GM21515 (cell line): ENCODE results near the gene ZCWPW2.
A peak's percentile ranks its signal among the peaks of the same experiment; 100 is the strongest.

ENCODE experiments used
- ATAC-seq: cut with Tn5 transposase; IDR thresholded peaks from one replicate; pipeline ENCODE4 v1.9.1; 2021; ENCODE audit not compliant: unreplicated experiment

ZCWPW2 gene

DNA sequence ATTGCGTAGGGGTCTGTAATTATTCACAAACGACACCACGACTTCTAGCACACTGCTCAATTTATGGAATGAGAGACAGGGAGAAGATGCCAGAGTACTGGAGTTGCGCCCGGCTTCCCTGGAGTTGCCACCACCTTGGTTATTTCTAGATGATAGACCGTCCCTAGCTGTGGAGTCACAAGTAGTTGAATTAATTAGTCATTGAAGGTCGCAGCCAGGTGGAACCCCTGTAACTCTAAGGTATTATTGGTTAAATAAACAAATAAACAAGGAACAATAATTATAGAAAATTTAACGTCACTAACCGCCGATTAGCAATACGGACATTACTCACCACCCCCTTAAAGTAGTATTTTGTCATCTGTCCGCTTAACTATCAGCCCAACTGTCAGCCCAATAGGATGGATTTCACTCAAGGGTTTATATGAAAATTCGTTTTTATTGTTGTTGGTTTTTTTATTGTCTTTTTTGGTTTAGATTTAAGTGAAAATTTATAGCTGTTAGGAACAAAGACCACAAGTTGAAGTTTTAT lies 1.0 kb downstream of the ZCWPW2 start:
- ATAC-seq: no peak

DNA sequence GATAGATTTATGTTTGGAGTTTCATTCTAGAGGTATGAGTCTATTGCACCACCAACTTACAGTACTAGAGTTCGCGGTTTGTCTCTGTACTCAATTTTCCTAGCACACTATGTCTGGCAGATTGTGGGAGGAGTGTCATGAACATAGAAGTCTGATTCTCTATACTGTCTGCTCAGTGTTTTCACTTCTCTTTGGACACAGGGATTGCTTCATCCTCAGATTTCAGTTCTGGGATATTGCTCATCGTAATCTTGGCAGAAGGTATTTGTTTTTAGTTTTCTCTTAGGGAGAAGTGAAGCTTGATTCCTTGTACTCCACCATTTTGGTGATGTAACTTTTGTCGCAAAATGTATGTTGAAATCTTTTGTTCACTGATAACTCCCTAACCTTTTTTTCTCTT lies 27.9 kb downstream of the ZCWPW2 start:
- ATAC-seq: no peak

DNA sequence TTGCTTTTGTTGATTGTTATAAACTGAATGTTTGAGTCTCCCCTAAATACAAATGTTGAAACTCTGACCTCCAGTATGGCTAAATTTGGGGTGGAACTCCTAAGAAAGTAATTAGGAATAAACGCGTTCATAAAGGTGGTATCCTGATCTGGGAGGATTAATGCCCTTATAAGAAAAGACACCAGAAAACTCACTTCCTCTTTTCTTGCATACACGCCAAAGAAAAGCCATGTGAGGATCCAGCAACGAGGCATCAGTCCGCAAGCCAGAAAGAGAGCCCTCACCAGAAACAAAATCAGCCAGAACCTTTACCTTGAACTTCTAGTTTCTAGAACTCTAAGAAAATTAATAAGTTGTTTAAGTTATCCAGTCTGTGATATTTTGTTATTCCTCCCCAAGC lies 37.5 kb downstream of the ZCWPW2 start:
- no peak for ATAC-seq

DNA sequence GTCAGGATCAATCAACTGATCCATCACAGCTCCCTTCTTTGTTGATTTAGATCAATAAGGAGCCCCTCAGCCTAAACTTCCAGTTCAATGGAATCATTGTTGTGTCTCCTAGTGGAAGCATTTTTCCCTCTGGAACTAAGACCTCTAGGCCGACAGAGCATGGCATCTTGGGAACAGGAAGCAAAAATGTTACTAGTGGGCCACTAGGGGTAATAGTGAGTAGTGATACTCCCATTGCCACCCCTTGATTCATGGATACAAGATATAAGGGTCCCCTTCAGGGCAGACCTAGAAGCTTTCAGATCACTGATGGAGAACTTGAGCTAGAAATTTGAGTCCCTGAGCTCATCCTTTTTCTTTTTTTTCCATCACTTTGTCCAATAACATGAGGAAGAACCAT lies 40.5 kb downstream of the ZCWPW2 start:
- no peak for ATAC-seq

DNA sequence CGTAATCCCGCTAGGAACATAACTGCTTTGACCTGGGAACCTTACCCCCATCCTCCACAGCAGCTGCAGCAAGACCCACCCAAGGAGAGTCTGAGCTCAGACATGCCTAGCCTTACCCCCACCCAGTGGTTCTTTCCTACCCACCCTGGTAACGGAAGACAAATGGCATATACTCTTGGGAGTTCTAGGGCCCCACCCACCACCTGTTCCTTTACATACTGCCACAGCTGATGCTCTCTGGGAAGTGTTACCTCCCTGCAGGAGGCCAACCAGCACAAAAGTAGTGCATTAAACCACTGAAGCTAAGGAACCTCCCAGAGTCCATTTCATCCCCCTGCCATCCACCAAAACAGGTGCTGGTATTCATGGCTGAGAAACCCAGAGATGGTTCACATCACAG lies 50.7 kb downstream of the ZCWPW2 start:
- ATAC-seq: no peak

DNA sequence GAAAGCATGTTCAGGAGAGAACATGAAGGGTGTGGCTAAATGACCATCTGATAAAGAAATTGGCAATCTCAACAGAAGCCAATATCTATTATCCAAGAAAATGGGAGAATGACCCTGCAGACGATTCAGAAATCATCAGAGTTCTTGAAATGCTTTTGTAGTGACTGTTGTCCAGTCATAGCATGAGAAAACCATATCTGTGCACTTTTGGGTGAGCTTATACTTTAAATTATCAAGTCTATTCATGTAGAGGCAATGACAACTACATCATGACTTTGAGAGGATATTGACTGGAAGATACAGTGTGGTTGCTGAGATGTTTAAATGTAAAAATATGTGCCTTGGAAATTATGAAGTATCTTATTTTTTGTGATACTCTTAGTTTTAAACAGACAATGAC lies 57.7 kb downstream of the ZCWPW2 start:
- no peak for ATAC-seq

DNA sequence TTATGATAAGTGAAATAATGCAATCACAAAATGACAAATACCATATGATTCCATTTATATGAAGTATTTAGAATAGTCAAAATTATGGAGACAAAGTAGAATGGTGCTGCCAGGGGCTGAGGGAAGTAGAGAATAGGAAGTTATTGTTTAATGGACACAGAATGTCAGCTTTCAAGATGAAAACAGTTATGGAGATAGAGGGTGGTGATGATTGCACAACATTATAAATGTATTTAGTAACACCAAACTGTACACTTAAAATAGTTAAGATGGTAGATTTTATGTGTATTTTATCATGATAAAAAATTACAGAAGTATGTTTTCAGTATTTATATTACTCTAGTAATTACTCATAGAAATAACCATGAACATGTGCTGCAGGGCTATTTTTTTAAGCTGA lies 100.9 kb downstream of the ZCWPW2 start:
- ATAC-seq: no peak

DNA sequence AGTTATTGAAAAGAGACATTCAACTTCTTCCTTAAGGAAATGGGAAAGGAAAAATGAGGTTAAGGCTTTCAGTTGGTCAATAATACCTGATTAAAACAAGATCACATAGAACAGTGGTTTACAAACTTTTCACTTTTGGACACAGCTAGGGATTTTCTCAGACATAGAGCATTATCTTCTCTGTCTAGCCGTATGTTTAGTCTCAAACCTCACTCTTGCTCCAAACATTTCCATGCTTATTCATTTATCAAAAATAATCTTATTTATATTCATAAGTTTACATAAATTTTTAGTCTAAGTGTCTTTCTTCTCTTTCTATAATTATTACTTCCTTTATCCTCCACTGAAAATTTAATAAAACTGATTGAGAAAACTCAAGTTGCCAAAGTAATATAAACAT lies 114.3 kb downstream of the ZCWPW2 start:
- ATAC-seq: no peak

DNA sequence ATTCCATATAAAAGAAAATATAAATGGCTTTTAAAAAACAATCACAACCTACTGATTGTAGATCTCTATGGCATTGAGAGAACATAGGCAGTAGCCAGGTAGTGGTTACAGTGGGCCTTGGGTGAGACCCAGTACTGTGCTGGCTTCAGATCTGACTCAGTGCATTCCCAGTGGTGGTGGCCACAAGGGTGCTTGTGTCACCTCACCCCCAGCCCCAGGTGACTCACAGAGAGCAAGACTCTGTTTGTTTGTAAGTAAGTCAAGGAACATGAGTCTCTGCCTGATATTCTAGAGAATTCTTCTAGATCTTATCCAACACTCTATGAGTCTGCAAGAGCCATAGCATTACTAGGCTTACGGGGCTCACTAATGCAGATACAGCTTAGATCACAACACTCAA lies 118.9 kb downstream of the ZCWPW2 start:
- no peak for ATAC-seq

DNA sequence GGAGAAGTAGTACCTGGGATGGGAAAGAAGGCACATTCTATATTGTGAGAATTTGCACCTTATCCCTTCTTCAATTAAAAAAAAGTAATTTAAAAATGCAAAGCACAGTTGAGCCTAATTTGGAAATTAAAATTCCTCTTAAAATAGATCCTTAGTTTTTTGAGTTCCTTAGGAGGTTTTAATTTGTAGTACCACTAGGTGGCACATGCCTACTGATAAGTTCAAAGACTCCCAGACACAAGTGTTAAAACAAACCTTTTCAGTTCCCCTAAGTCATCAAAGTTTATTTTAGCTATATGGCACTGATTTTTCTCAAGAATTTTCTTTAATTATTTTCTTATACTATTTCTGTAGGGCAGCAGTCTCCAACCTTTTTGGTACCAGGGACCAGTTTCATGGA lies 127.7 kb downstream of the ZCWPW2 start:
- ATAC-seq: peak; percentile 69

DNA sequence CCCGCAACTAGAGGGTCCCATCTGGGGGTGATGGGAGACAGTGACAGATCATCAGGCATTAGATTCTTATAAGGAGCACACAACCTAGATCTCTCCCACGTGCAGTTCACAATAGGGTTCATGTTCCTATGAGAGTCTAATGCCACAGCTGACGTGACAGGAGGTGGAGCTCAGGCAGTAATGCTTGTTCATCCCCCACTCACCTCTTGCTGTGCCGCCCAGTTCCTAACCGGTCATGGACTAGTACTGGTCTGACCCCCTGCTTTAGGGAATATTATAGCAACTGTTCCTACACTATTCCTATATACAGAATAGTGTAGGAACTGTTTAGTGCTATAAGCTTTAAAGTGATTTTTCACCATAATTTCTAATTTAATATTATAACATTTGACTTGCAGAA lies 128.2 kb downstream of the ZCWPW2 start:
- no peak for ATAC-seq

DNA sequence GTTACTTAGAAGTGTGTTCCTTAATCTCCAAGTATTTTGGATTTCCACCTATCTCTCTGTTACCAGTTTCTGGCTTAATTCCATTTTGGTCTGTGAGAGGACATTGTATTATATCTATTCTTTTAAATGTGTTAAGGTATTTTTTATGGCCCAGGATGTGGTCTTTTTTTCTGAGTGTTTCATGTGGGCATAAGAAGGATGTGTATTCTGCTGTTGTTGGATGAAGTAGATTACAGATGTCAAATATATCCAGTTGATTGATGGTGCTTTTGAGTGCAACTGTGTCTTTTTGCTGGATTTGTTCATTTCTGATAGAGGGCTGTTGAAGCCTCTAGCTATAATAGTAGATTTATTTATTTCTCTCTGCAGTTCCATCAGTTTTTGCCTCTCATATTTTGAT lies 136.6 kb downstream of the ZCWPW2 start:
- no peak for ATAC-seq

DNA sequence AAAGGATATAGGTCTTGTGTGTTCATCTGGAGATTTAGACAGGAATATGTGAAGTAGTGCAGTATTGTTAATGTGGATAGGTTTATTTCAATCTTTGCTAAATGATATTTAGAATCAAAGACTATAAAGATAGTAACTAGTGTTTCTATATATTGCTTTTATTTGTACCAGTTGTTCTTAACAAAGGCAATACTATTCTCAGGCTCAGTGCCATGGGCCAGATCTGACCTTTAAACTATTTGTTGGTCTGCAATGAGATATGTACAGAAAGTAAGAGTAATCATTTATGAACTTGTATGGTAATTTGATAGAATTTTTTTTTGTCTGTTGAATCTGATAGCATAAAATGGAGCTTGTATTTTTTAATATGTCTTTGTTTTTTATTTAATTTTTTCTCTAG lies 146.8 kb downstream of the ZCWPW2 start:
- no peak for ATAC-seq

DNA sequence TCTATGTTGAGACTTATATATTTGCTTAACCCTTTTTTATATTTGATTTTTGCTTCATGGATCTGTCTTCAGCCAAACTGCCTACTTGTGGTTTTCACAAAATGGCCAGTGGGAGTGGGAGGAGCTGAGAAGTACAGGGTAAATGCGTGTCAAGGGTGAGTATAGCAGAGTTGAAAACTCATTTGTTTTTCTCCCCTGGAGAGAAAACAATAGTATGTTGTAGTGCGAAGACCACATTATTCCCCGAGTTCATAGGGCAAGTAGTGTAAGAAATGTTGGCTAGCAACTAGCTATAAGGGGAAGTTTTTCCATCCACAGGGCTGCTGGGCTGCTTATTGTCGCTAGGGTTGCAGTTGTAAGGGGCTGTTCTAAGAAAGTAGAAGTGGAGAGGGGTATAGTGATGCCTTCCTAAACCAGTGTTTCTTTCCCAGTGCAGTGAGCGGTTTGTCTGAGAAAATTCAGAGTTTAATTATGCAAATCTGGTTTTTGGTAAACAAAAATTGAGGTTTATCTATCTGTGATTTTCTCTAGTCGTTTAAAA lies 153.9 kb downstream of the ZCWPW2 start:
- ATAC-seq: no peak

DNA sequence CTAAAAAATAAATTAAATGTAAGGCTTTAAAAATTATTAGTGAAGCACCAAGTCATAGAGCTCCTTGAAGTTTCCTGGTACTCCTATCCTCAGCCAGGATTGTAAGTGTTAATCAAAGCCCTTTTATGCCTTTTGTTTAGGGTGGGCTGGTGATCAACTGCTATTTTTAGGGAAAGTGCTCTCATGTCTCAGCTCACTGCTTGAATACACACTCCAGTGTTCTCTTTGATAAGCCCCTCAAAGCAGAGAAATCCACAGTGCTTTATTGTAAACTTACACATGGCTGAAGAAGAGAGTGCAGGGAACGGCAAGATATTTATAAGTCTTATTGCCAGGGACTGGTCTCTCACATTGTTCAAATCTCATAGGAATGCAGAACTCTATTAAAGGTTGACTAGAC lies 156.5 kb downstream of the ZCWPW2 start:
- no peak for ATAC-seq

DNA sequence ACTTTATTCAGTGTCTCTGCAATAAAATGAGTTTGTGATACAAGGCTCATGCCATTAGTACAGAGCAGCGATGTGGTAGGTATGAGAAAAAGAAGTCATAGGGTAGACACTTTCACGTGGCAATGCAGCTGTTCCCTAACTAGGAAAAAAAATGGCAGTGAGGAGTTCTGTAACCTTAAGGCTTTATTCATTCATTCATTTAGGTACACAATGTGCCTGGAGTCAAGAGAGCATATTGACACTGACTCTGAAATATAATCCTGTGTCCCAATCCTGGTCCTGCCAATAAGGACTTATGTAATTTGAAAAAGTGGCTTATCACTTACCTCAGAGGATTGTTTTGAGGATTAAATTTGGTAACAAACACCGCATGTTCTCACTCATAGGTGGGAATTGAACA lies 173.1 kb downstream of the ZCWPW2 start:
- ATAC-seq: no peak

DNA sequence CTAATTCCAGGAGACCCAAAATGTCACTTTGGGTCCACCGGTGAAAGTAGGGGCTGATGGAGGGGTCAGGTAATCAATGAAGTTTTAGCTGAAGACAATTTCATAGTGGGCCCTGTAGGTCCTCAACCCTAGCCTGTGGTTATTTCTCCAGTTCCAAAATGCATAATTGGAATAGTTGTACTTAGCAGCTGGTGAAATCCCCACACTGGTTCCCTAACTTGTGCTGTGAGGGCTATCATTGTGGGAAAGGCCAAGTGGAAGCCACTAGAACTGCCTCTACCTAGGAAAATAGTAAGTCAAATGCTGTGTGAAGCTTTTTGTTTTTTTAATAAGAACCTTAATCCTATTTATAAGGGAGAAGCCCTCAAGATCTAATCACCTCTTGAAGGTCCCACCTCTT lies 193.8 kb downstream of the ZCWPW2 start:
- ATAC-seq: no peak

DNA sequence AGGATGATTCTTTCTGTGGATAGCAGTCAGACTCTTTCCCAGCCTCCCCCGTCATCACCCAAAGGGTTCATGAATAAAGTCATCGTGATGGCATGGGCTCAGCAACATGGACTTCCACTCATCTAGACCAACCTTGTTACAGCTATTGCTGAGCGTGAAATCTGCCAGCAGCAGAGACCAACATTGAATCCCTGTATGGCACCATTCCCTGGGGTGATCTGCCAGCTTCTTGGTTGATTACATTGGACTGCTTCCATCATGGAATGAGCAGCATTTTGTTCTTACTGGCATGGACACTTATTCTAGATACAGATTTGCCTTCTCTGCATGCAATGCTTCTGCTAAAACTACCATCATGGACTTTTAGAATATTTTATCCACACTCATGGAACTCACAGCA lies 195.7 kb downstream of the ZCWPW2 start:
- ATAC-seq: no peak

DNA sequence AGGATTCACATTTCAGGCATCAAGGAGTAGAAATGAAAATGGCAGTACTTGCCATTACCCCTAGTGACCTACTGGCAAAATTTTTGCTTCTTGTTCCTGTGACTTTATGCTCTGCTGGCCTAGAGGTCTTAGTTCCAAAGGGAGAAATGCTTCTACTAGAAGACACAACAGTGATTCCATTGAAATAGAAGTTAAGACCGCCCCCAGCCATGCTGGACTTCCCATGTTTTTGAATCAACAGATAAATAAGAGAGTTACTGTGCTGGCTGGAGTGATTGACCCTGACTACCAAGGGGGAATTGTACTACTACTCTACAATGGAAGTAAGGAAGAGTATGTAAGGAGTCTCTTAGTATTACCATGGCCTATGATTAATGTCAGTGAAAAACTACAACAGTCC lies 196.3 kb downstream of the ZCWPW2 start:
- ATAC-seq: no peak

DNA sequence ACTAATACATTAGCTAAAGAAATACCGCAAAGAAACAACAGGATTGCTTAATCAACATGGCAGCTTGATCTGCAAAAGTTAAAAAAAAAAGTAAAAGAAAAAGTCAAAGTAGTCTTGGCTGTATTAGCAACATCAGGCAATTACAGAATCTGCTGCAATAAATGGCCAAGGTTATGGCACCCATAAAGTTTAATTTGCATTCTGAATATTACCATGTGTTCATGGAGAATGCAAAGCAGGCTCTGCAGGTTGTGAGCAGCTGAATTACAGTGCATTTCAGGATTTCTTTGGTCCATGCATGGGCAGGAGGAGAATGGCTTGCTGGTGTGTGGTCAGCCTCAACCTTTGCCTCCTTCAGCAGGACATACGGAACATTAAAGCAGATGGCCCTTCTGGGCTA lies 199.2 kb downstream of the ZCWPW2 start:
- ATAC-seq: no peak

DNA sequence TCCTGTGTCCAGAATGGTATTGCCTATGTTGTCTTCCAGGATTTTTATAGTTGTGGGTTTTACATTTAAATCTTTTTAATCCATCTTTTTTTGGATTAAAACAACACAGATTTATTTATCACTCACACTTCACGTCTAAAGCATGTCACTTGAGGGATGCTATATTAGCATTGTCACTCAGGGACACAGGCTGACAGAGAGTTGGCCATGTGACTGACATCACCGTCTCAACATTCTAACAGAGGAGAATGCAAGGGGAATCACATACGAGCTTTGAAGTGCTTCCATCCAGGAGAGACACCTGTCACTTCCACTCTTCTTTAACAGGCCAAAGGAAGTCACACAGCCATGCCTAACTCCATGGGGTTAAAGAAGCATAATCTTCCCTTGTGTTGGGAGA lies 204.7 kb downstream of the ZCWPW2 start:
- ATAC-seq: no peak

DNA sequence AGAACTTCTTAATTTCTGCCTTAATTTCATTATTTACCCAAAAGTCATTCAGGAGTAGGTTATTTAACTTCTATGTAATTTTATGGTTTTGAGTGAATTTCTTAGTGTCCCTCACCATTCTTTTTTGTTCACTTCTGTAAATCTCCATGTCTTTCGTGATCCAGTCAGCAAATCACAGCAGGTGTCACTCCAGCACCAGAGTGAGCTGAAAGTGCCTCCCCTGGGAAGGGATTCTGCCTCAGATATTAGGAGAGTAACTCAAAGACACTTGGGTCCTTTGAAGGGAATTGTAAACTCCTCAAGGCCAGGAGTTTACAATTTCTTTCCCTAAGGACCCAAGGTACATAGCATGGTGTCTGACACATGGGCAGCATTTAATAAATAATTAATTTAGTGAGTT lies 207.7 kb downstream of the ZCWPW2 start:
- ATAC-seq: no peak

DNA sequence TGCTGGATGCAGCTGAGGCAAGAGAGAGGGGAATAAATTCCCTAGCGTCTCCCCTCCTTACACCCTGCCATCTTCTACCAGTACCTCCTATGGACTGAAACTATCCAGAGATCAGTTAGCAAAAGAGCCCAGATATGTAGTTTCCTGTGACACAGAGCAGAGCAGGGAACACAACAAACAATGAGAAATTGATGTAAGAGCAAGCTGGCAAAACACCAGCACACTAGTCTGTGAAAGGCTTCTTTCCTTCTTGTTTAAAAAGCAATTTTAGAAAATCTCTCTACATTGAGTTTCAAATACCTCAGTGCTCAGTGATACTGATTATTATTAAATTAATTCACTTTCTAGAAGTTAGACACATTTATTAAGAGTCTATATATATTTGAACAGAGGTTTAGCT lies 215.7 kb downstream of the ZCWPW2 start:
- ATAC-seq: no peak

DNA sequence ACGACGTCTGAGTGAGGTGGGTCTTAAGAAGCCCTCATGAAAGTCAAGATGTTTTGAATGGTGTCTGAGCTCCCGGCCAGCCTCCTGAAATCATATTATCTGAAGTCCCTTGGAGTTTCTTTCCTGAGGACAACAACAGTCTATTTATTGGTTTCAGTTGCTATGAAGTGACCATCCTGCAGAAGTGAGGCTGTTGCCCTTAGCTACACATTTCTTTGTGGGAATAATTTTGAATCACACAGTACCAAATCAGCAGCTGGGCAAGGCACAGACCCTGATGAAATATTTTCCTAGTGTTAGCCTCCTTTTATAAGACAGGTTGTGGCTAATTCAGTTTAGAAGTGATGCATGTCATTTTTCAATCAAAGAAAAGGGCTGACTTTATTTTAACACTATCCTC lies 220.8 kb downstream of the ZCWPW2 start:
- no peak for ATAC-seq
